ENCODE measurements around the gene MAP4. TPM values are rescaled to one million over a fixed set of nuclear protein-coding genes. Genes with fewer than 3 reads are reported as not detected.
"Not testable (repeated sequence)": the region's sequence is repeated elsewhere in the genome, so short reads cannot be mapped to it uniquely, and the experiment has no call there.

MAP4 gene
- total and polyA plus RNA-seq, 4 donors = 16.6 to 41.4 (median 30.8) TPM

DNA sequence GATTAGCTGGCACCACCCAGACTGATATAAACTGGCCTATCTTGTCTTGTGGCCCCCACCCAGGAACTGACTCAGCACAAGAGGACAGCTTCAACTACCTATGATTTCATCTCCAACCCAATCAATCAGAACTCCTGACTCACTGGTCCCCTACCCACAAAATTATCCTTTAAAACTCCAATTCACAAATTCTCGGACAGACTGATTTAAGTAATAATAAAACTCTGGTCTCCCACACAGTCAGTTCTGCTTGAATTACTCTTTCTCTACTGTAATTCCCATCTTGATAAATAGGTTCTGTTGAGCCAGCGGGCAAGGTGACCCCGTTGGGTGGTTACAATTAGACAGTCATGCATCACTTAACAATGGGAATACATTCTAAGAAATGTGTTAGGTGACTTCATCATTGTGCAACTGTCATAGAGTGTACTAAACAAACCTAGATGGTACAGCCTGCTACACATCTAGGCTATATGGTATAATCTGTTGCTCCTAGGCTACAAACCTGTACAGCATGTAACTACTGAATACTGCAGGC is 48.1 kb upstream of the MAP4 start:
- no peak for TF ChIP-seq JUND (IDR thresholded peaks at IDR 0.05)
- TF ChIP-seq EGR1 (IDR thresholded peaks at IDR 0.05; ENCODE audit: low read depth in 2 of 2) = no peak
- TF ChIP-seq, protein P1, sequence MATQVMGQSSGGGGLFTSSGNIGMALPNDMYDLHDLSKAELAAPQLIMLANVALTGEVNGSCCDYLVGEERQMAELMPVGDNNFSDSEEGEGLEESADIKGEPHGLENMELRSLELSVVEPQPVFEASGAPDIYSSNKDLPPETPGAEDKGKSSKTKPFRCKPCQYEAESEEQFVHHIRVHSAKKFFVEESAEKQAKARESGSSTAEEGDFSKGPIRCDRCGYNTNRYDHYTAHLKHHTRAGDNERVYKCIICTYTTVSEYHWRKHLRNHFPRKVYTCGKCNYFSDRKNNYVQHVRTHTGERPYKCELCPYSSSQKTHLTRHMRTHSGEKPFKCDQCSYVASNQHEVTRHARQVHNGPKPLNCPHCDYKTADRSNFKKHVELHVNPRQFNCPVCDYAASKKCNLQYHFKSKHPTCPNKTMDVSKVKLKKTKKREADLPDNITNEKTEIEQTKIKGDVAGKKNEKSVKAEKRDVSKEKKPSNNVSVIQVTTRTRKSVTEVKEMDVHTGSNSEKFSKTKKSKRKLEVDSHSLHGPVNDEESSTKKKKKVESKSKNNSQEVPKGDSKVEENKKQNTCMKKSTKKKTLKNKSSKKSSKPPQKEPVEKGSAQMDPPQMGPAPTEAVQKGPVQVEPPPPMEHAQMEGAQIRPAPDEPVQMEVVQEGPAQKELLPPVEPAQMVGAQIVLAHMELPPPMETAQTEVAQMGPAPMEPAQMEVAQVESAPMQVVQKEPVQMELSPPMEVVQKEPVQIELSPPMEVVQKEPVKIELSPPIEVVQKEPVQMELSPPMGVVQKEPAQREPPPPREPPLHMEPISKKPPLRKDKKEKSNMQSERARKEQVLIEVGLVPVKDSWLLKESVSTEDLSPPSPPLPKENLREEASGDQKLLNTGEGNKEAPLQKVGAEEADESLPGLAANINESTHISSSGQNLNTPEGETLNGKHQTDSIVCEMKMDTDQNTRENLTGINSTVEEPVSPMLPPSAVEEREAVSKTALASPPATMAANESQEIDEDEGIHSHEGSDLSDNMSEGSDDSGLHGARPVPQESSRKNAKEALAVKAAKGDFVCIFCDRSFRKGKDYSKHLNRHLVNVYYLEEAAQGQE (IDR thresholded peaks at IDR 0.05) = no peak
- TF ChIP-seq NR2F2 (IDR thresholded peaks at IDR 0.05) = no peak
- Histone ChIP-seq H3K4me1 (ENCODE audit: control insufficient read depth in 4 of 4, insufficient read depth in 4 of 4, low read length in 3 of 4) (peaks cover 0 to 3% (median 2%) of the 10 kb centered on the region in 4 donors), H3K27me3 (ENCODE audit: control insufficient read depth in 4 of 4, insufficient read depth in 4 of 4, low read length in 3 of 4) (no peaks in the 10 kb centered on the region), H3K4me3 (ENCODE audit: low read depth in 1 of 3, low read length in 3 of 3) (no peak overlapping the region), H3K36me3 (ENCODE audit: control insufficient read depth in 4 of 4, insufficient read depth in 3 of 4, low read depth in 1 of 4, low read length in 3 of 4) (peaks cover 0 to 1% (median 0%) of the 10 kb centered on the region in 4 donors), H3K9ac (ENCODE audit: low read depth in 1 of 2, low read length in 2 of 2) (no peak overlapping the region), H3K27ac (ENCODE audit: low read depth in 1 of 2, low read length in 2 of 2) (no peak overlapping the region), H3K9me3 (ENCODE audit: control insufficient read depth in 4 of 4, low read length in 3 of 4) (no peaks in the 10 kb centered on the region)
- WGBS = 95% methylated on average over 3 of the region's 3 CpGs
- no peak for DNase-seq (ENCODE audit: low spot score)

DNA sequence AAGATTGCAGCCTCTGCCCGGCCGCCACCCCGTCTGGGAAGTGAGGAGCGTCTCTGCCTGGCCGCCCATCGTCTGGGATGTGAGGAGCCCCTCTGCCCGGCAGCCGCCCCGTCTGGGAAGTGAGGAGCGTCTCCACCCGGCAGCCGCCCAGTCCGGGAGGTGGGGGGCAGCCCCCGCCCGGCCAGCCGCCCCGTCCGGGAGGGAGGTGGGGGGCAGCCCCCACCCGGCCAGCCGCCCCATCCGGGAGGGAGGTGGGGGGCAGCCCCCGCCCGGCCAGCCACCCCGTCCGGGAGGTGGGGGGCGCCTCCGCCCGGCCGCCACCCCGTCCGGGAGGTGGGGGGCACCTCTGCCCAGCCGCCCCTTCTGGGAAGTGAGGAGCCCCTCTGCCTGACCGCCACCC is 45.4 kb upstream of the MAP4 start:
- not testable (repeated sequence) for H3K9ac ChIP-seq (ENCODE audit: low read depth in 1 of 2, low read length in 2 of 2); H3K27ac ChIP-seq (ENCODE audit: low read depth in 1 of 2, low read length in 2 of 2); H3K4me3 ChIP-seq (ENCODE audit: low read depth in 1 of 3, low read length in 3 of 3); H3K9me3 ChIP-seq (ENCODE audit: control insufficient read depth in 4 of 4, low read length in 3 of 4); H3K27me3 ChIP-seq (ENCODE audit: control insufficient read depth in 4 of 4, insufficient read depth in 4 of 4, low read length in 3 of 4); DNase-seq (ENCODE audit: low spot score); H3K4me1 ChIP-seq (ENCODE audit: control insufficient read depth in 4 of 4, insufficient read depth in 4 of 4, low read length in 3 of 4); H3K36me3 ChIP-seq (ENCODE audit: control insufficient read depth in 4 of 4, insufficient read depth in 3 of 4, low read depth in 1 of 4, low read length in 3 of 4)
- WGBS = 97% methylated on average over 27 of the region's 33 CpGs

DNA sequence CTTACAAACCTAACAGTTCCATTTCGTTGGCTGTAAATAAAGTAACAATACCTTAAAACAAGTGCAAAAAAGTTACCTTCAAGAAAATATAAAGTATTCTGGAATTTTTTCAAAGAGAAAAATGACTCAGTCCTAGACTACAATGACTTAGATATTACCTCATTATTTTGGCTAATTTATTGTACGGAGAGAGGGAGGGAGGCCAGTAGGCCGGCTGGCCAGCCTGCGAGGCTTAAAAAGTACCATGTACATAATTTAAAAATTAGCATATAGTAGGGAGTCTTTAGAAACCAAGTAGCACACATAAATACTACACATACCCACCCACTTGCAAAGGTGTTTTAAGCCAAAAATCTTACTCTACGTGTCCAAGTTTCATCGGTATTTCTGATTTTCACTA is 41.9 kb upstream of the MAP4 start:
- DNase-seq (ENCODE audit: low spot score) = no peak
- WGBS = 93% methylated on average over 6 of the region's 6 CpGs
- Histone ChIP-seq H3K27me3 (ENCODE audit: control insufficient read depth in 4 of 4, insufficient read depth in 4 of 4, low read length in 3 of 4) (no peaks in the 10 kb centered on the region), H3K9me3 (ENCODE audit: control insufficient read depth in 4 of 4, low read length in 3 of 4) (no peaks in the 10 kb centered on the region), H3K27ac (ENCODE audit: low read depth in 1 of 2, low read length in 2 of 2) (no peak overlapping the region), H3K9ac (ENCODE audit: low read depth in 1 of 2, low read length in 2 of 2) (no peak overlapping the region), H3K4me1 (ENCODE audit: control insufficient read depth in 4 of 4, insufficient read depth in 4 of 4, low read length in 3 of 4) (peaks cover 0 to 3% (median under 1%) of the 10 kb centered on the region in 4 donors), H3K4me3 (ENCODE audit: low read depth in 1 of 3, low read length in 3 of 3) (no peak overlapping the region), H3K36me3 (ENCODE audit: control insufficient read depth in 4 of 4, insufficient read depth in 3 of 4, low read depth in 1 of 4, low read length in 3 of 4) (no peaks in the 10 kb centered on the region)
- TF ChIP-seq NR2F2 (IDR thresholded peaks at IDR 0.05) (no peak), YY1 (IDR thresholded peaks at IDR 0.05) (no peak), FOXA2 (IDR thresholded peaks at IDR 0.05) (no peak)
- TF ChIP-seq, protein P2, sequence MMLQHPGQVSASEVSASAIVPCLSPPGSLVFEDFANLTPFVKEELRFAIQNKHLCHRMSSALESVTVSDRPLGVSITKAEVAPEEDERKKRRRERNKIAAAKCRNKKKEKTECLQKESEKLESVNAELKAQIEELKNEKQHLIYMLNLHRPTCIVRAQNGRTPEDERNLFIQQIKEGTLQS (IDR thresholded peaks at IDR 0.05) = no peak

DNA sequence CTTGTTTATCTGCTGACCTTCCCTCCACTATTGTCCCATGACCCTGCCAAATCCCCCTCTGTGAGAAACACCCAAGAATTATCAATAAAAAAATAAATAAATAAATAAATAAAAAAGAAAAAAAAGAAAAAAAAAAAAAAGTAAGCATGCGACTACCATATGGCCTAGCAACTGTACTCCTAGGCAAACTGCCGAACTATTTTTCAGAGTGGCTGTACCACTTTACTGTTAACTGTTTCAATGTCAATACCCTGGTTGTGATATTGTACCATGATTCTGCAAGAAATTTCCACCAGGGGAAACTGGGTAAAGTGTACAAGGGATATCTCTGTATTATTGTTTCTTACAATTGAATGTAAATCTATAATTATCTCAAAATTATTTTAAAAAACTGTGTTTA is 41.3 kb upstream of the MAP4 start:
- Histone ChIP-seq H3K9me3 (ENCODE audit: control insufficient read depth in 4 of 4, low read length in 3 of 4) (no peaks in the 10 kb centered on the region), H3K36me3 (ENCODE audit: control insufficient read depth in 4 of 4, insufficient read depth in 3 of 4, low read depth in 1 of 4, low read length in 3 of 4) (no peaks in the 10 kb centered on the region), H3K9ac (ENCODE audit: low read depth in 1 of 2, low read length in 2 of 2) (no peak overlapping the region), H3K4me3 (ENCODE audit: low read depth in 1 of 3, low read length in 3 of 3) (no peak overlapping the region), H3K27ac (ENCODE audit: low read depth in 1 of 2, low read length in 2 of 2) (no peak overlapping the region), H3K4me1 (ENCODE audit: control insufficient read depth in 4 of 4, insufficient read depth in 4 of 4, low read length in 3 of 4) (peaks cover 0 to 3% (median under 1%) of the 10 kb centered on the region in 4 donors), H3K27me3 (ENCODE audit: control insufficient read depth in 4 of 4, insufficient read depth in 4 of 4, low read length in 3 of 4) (no peaks in the 10 kb centered on the region)
- no peak for DNase-seq (ENCODE audit: low spot score)
- 80% methylated on average over 2 of the region's 2 CpGs for WGBS
- TF ChIP-seq, protein P3, sequence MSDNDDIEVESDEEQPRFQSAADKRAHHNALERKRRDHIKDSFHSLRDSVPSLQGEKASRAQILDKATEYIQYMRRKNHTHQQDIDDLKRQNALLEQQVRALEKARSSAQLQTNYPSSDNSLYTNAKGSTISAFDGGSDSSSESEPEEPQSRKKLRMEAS (IDR thresholded peaks at IDR 0.05) = no peak
- no peak for TF ChIP-seq NR2F2 (IDR thresholded peaks at IDR 0.05)
- TF ChIP-seq, protein P4, sequence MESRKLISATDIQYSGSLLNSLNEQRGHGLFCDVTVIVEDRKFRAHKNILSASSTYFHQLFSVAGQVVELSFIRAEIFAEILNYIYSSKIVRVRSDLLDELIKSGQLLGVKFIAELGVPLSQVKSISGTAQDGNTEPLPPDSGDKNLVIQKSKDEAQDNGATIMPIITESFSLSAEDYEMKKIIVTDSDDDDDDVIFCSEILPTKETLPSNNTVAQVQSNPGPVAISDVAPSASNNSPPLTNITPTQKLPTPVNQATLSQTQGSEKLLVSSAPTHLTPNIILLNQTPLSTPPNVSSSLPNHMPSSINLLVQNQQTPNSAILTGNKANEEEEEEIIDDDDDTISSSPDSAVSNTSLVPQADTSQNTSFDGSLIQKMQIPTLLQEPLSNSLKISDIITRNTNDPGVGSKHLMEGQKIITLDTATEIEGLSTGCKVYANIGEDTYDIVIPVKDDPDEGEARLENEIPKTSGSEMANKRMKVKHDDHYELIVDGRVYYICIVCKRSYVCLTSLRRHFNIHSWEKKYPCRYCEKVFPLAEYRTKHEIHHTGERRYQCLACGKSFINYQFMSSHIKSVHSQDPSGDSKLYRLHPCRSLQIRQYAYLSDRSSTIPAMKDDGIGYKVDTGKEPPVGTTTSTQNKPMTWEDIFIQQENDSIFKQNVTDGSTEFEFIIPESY (IDR thresholded peaks at IDR 0.05) = no peak
- TF ChIP-seq, protein P2 (IDR thresholded peaks at IDR 0.05) = no peak
- TF ChIP-seq HNF4G (IDR thresholded peaks at IDR 0.05) = no peak
- TF ChIP-seq FOXA1 (IDR thresholded peaks at IDR 0.05) = no peak
- no peak for TF ChIP-seq RAD21 (IDR thresholded peaks at IDR 0.05)
- no peak for TF ChIP-seq EGR1 (IDR thresholded peaks at IDR 0.05; ENCODE audit: low read depth in 2 of 2)
- TF ChIP-seq, protein P1 (IDR thresholded peaks at IDR 0.05) = no peak
- no peak for TF ChIP-seq HNF4A (conservative IDR thresholded peaks at IDR 0.05)

Measured in liver (tissue), 9 donors.